Measurements from ENCODE around the gene SH2D6.
"Not testable (repeated sequence)": the region's sequence is repeated elsewhere in the genome, so short reads cannot be mapped to it uniquely, and the experiment has no call there.

Gene SH2D6

DNA sequence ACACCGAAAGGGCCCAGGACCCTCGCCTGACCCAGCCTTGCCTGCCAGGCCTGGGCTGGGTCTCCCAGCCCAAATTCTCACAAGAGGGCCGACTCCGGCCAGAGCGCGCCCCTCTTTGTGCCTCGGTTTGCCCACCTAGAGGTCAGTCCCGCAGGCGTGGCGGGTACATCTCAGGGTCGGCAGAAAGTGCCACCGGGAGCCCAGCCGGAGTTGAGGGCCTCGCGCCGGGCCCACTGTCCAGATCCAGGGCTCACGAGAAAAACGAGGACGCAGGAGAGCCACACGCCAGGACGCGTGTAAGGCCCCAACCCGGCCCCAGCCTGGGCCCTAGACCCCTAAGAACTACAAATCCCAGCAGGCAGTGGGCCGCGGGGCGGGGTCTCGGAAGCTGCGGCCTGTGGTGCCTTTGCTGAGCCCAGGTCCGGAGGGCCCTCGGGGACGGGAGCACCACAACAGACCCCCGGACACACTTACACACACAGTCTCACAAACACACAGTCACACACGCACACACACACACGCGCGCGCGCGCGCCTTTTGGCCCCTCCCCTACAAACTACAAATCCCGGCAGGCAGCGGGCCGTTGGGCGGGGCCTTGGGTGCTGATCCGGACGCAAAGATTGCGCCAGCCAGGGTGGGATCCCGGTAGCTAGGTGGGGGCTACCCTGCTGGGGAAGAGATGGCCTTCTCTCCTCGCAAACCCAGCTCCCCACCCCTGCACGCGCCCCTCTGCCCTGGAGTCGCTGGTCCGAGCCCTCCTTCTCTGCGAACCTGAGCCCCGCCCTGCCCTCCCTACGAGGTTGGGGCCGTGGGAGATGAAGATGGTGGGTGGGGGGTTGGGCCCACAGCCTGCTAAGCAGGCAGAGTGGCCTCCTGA, at the start of gene SH2D6:
SH2D6 (plus strand) TSS at position 583 of the 877 bp plus-strand sequence. CDS start 10,752 bp downstream, outside the sequence.
- DNase-seq (ENCODE audit: insufficient read length, low spot score) (peak; percentile 89), FAIRE-seq (peak; percentile 23)

DNA sequence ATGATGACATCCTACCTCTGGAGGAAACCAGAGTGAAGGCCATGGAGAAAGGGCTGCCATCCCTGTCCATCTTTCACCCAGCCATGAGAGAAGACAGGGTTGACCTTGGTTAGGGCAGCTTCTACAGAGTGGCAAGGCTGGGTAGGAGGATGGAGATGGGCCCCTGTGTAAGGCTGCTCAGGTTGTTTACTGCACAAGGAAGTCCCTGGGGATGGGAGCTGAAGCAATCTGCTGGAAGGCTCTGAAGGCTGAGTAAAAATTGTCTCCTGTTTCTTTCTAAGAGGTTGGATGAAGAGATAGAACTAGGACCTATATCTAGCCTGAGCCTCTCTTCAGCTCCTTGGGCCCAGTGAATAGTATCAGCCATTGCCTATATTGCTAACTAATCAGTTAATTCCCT, 49.6 kb upstream of the SH2D6 start:
- FAIRE-seq (no peak), DNase-seq (ENCODE audit: insufficient read length, low spot score) (no peak)

DNA sequence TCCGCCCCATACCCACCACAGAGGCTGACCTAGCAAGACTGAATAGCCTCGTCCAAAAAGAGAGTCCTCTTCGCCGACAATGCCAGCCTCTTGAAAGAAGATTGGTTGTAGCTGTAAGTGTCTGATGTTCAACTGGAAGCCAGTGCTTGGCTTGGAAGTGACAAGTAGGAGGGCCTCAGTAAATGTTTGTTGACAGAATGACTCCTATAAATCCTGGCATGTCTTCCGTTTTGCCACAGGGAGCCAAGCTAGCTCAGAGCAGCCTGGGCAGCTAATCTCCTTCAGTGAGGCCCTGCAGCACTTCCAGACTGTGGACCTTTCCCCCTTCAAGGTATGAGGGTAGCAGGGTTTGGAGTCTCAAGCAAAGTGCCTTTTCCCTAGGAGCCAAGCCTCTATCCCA, 49.0 kb upstream of the SH2D6 start:
- DNase-seq (ENCODE audit: insufficient read length, low spot score) (no peak), FAIRE-seq (no peak)

DNA sequence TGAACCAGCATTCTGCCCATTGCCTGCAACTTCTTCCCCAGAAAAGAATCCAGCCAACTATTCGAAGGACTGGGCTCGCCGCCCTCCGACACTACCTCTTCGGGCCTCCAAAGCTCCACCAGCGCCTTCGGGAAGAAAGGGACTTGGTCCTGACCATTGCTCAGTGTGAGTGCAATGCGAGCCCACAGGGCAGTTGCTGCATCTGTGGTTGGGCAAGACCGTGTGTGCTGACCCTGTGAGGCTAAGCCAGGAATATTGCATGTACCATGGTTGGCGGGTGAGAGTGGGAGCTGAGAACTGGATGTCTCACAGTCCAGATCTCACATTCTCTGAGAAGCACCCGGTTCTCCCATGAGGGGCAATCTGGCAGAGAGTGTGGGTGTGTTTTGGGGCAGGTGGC, 47.5 kb upstream of the SH2D6 start:
- FAIRE-seq (no peak), DNase-seq (ENCODE audit: insufficient read length, low spot score) (no peak)

DNA sequence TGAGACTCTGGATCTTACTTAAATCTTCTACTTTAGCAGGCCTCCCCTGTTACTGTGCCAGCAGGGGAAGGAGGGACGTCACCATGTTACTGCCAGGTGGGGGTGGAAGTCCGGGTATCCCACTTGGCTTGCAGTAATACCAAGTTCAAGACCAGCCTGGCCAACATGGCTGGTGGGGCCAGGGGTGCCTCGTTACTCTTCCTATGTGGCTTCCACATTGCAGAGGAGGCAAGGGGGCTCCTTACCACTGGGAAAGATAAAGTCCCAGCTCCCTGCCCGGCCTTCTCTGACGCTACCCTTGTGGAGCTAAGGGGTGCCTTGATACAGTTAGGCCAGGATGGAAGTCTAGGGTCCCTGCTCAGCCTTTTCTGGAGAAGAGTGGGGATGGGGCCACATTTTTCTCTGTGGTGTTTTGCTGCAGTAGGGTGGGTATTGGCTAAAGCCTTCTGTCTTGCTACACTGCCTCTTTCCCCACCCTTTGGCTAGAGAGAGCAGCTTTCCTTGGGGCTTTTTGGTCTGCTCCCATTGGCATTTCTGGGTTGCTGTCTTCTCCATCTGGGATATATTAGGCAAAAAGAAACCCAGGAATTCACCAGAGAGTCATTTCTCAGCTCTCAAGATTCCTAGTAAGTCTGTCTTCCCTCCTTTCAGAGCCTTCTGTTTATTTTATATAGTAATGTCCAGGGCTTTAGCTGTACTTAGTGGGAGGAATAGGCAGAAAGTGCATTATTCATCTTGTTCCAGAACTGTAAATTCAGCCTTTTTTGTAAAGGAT, 42.0 kb upstream of the SH2D6 start:
- no peak for FAIRE-seq
- no peak for DNase-seq (ENCODE audit: insufficient read length, low spot score)

DNA sequence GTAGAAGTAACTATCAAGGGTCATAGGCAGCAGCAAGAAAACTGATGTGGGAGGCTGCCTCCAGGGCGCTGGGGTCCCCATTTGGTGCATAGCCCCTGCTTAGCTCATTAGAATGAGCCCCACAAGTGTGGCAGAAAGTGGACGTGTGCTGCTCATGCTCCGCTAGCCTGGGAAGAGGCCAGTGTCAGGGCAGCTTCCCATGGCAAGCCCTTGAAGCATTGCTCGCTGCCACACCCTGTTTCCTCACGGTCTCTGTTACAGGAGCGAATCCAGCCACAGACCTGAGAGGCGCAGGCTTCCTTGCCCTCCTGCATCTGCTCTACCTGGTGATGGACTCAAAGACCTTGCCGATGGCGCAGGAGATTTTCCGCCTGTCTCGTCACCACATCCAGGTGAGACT, 41.4 kb upstream of the SH2D6 start:
- no peak for FAIRE-seq
- DNase-seq (ENCODE audit: insufficient read length, low spot score) = no peak

DNA sequence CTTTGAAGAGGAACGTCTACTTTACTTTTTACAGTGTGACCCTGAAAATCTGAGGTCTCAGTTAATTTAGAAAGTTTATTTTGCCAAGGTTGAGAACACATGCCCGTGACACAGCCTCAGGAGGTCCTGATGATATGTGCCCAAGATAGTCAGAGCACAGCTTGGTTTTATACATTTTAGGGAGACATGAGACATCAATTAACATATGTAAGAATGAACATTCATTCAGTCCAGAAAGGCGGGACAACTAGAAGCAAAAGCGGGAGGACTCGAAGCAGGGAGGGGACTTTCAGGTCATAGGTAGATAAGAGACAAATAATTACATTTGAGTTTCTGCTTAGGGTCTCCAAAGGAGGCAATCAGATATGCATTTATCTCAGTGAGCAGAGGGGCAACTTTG, 40.3 kb upstream of the SH2D6 start:
- FAIRE-seq (no peak), DNase-seq (ENCODE audit: insufficient read length, low spot score) (no peak)

DNA sequence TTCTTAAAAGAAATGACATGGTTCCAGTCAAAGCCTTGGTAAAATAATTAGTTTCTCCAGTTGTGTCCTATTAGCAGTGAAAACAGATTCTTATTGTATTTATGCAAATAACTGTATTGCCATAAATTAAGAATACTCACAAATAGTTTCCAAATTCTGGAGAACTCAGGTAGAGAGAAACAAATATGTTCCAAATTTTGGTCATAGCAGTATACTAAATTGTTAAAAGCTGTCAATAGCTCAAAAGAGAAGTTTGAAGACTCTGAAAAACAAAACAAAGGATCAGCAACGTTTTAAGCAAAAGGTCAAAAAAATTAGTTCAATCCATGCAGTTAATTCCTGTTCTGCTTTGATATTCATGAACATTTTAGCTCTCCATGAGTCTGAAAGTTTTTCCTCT, 38.5 kb upstream of the SH2D6 start:
- DNase-seq (ENCODE audit: insufficient read length, low spot score) (no peak), FAIRE-seq (no peak)

DNA sequence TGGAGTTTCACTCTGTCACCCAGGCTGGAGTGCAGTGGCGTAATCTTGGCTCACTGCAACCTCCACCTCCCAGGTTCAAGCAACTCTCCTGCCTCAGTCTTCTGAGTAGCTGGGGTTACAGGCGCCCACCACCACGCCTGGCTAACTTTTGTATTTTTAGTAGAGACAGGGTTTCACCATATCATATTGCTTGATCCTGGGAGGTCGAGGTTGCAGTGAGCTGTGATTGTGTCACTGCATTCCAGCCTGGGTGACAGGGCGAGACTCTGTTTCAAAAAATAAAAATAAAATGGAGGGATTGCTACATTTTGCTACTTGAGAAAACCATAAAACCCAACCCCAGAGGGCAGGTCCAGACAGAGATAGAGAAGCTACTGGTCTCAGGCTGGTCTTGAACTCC, 35.4 kb upstream of the SH2D6 start:
- FAIRE-seq; DNase-seq (ENCODE audit: insufficient read length, low spot score): not testable (repeated sequence)

DNA sequence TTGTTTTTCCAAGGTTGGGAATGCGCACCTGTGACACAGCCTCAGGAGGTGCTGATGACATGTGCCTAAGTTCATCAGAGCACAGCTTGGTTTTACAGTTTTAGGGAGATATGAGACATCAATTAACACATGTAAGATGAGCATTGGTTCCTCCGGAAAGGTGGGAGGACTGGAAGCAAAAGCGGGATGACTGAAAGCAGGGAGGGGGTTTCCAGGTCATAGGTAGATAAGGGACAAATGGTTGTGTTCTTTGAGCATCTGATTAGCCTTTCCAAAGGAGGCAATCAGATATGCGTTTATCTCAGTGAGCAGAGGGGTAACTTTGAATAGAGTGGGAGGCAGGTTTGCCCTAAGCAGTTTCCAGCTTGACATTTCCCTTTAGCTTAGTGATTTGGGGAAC, 34.7 kb upstream of the SH2D6 start:
- no peak for FAIRE-seq
- no peak for DNase-seq (ENCODE audit: insufficient read length, low spot score)

DNA sequence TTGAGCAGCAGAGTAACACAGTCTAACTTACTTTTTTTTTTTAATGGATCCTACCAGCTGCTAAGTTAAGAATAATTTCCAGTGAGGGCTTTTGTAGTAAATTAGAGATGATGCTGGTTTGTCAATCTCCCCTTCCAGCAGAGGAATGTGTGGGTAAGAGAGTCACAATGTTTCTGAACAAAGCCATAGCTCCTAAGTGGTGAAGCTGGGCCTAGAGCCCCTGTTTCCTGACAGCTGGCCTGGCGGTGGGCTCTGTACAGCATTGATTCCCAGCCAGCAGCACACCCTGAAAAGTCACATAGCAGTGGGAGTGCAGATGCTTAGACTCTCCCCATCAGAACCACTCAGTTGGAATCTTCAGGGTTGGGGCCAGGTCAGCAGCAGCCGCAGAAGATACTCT, 32.8 kb upstream of the SH2D6 start:
- DNase-seq (ENCODE audit: insufficient read length, low spot score) = no peak
- FAIRE-seq = no peak

DNA sequence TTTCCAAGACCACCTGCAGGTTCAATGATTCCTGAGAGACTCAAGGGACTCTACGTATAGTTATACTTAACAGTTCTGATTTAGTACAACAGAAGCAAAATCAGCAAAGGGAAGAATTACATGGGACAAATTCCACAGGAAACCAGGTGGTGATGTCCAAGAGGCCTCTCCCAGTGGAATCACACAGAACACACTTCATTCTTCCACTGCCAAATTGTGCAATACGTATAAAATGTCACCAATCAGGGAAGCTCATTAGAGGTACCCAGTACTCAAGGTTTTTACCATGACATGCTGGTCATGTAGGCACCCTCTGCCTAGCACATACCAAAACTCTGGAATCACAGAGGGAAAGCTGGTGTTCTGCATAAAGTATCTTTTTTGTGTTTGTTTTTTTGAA, 30.8 kb upstream of the SH2D6 start:
- FAIRE-seq = no peak
- DNase-seq (ENCODE audit: insufficient read length, low spot score) = no peak

DNA sequence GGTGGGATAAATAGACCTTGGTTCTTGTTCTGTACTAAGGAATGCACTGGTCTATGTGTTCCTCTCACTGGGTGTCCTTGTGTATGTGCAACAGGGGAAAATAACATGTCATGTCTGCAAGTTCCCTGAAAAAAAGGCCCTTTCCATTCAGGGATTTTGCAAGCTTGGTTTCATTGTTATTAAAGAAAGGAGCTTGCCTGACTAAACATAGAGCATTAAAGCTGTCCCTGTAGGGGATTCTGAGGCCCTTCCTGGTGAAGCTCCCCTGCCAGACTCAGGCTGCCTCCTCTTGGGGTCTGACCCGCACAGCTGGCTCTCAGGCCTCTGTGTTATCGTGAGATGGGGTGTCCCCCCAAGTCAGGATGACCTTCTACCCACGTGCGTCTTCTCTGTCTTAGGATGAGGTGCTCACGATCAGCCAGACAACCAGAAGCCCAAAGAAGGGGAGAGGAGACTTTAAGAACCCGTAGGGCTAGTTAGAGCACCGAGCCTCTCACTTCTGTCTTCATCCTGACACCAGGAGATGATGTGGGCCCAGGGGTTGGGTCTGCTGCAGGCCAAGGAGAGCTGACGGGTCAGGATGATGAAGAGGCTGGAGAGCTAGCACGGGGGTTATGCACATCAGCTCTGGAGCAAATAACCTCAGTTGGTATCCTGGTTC, 29.5 kb upstream of the SH2D6 start:
- FAIRE-seq (no peak), DNase-seq (ENCODE audit: insufficient read length, low spot score) (no peak)

DNA sequence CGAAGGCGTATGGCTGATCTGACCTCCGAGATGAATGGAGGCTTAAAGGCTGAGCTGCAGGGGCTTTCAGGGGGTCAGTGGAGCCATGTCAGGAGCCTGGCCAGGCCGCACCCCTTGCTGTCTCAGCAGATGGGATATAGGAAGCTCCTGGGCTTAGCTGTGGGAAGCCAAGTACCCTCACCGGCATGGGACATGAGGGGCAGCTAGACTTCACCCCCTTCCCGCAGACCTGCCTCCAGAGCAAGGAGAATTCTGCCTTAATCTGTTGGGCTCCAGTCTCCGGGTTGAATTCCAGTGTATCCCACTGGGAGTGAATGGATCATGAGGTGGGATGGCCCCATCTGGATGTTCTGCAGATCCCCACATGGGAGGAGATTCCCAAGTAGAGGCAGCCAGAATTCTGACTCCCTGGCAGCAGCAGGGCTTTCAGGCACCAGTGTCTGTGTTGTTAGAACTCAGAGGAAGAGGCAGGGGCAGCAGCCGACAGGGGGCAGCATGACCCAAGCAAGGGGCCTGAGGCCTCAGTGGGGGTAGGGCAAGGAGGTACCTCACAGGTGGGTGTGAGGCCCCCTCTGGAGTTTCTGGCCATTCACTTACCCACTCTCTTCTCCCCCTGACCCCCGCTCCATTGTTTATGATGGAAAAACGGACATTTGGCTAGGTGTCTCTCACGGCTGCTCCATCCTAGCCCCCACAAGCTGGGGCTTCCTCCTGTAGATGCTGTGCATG, 27.4 kb upstream of the SH2D6 start:
- no peak for FAIRE-seq

DNA sequence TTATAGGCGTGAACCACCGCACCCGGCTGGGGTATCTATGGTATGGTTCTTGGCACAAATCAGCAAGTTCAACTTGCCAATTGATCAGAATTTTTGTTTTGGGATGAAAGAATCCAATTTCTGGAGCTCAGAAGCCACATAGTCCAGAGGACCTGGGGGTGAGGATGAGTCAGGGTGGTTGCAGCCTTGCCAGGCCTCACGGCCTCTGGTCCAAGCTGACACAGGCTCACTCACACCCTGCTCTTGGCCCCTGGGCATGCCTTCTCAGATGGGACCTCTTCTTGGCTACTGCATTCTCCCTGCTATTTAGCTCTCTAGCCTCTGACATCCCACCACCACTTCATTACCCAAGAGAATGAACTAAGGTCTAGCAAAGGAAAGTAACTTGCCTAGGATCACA, 24.7 kb upstream of the SH2D6 start:
- no peak for DNase-seq (ENCODE audit: insufficient read length, low spot score)
- no peak for FAIRE-seq

More for the DNA sequence above, 27.4 kb upstream of the SH2D6 start:
- DNase-seq (ENCODE audit: insufficient read length, low spot score) = no peak

DNA sequence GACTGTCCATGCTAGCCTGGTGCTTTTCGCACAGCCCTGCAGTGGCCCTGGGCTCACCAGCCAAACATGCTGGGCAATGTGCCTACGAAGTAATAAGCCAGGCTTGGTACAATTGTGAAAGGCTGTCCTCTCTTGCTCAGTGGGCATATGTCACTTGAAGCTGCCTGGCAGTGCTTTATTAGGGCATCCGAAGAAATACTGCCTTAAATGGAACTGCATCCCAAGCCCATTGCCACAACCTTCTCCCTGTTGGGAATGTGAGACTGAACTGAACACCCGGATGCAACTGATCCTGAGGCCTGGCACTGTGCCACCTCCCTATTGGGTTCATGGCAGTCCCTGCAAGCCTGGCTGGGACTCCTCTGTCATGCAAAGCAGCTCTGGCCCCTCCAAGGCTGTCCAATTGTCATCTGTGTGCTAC, 24.2 kb upstream of the SH2D6 start:
- DNase-seq (ENCODE audit: insufficient read length, low spot score) (no peak), FAIRE-seq (no peak)

DNA sequence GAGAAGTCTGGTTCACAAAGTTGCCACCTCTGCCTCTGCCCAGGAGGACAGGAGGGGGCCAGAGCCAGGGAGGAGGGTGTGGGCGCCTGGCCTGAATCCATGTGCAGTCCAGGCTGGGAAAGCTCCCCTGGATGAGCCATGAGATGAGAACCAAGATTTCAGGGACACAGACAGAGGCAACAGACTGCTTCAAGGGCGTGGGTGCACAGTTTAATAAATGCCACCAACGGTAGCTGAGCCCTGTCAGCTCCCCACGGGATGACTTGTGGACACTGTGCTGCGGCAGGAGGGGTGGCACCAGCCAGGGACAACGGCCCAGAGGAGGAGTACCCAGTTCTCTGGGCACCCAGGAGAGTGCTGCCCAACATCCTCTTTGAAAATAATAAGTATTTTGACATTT, 23.5 kb upstream of the SH2D6 start:
- no peak for DNase-seq (ENCODE audit: insufficient read length, low spot score)
- FAIRE-seq = no peak

DNA sequence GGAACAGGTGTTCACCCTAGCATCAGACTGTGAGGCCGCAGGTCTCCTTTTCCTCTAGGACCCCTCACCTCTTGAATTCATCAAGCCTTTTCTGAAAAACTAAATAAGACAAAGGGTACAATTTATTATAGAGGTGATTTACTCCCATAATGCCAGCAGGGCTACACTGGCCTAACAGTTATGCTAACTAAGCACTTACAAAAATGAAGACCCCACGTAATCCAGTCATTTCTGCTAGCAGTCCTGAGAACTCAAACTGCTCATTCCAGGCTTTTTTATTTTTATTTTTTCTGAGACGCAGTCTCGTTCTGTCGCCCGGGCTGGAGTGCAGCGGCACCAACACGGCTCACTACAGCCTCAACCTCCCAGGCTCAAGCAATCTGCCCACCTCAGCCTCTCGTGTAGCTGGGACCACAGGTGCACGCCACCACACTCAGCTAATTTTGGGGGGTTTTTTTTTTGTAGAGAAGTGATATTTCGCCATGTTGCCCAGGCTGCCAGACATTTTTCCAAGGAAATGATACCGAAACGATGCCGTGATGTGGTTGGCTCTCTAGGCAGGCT, 22.5 kb upstream of the SH2D6 start:
- no peak for DNase-seq (ENCODE audit: insufficient read length, low spot score)
- no peak for FAIRE-seq

DNA sequence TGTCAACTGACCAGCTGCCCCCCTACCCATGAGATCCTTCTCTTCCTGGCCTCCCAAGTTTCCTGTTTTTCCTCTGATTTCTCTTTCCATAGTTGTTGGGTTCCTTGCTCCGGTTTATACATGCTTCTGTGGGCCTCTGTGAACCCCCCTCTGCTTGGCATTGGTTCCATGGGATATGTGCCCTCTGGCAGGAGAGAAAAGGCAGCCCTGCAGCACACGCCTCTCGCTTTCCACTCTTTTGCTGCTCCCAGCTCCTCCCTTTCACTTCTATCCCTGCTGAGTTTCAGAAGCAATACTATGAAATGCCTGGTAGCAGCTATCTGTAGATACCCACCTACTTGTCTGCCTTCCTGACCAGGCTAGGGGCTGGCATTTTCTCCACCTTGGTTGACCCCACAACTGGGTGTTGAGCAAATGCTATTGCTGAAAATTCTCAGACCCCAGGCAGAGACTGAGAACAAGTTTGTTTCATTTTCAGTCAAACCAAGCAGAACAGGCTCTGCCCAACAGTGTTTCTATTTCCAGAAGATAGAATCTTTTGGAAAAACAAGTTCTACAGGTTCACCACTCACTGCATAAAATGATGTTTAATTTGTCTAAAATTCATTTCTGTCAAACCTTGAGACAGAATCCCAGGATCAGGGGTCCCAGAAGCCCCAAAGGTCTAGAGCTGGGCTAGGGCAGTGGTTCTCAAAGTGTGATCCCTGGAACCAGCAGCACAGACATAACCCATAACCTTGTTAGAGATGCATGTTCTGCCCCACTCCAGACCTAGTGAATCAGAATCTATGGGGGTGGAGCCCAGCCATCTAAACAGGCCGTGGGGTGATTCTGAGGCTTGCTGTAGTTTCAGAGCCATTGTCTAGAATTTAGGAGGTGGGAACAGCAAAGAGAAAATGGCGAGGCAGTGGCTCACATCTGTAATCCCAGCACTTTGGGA, 21.7 kb upstream of the SH2D6 start:
- FAIRE-seq (no peak), DNase-seq (ENCODE audit: insufficient read length, low spot score) (no peak)
